Suprapubic skin (tissue), 4 donors: ENCODE data around the gene ZNF185. TPM values are rescaled to one million over a fixed set of nuclear protein-coding genes. Genes with fewer than 3 reads are reported as not detected.

ENCODE experiments used
- DNase-seq, 2 donors: peaks; one replicate each; pipeline ENCODE4 v3.0.0-alpha.2; 2019; ENCODE audit warnings: low spot score in 2 of 2
- H3K27ac ChIP-seq: fragments of 200-600 bp; sonication (generic); one replicate; pipeline ENCODE4 v1.5.1; 2019
- H3K27me3 ChIP-seq: fragments of 200-600 bp; sonication (generic); one replicate; pipeline ENCODE4 v1.5.1; 2019
- H3K36me3 ChIP-seq: fragments of 200-600 bp; sonication (generic); one replicate; pipeline ENCODE4 v1.5.1; 2019
- H3K4me1 ChIP-seq: fragments of 200-600 bp; sonication (generic); one replicate; pipeline ENCODE4 v1.5.1; 2019
- H3K4me3 ChIP-seq: fragments of 200-600 bp; sonication (generic); one replicate; pipeline ENCODE4 v1.5.1; 2019; ENCODE audit warnings: mild to moderate bottlenecking
- H3K9me3 ChIP-seq: fragments of 200-600 bp; sonication (generic); one replicate; pipeline ENCODE4 v1.5.1; 2019
- EP300 ChIP-seq: sonication (generic); formaldehyde crosslinking; IDR thresholded peaks from one replicate; pipeline ENCODE4 v1.6.1; 2017; ENCODE audit warnings: antibody characterized with exemption
- POLR2A ChIP-seq, 2 donors: fragments of 450-650 bp; IDR thresholded peaks; one replicate each; pipeline ENCODE4 v1.6.1; 2017; ENCODE audit warnings: antibody characterized with exemption in 2 of 2, mild to moderate bottlenecking in 2 of 2, moderate library complexity in 2 of 2
- POLR2AphosphoS5 ChIP-seq, 3 donors: sonication (generic); formaldehyde crosslinking; IDR thresholded peaks; one replicate each; pipeline ENCODE4 v1.6.1; 2017; ENCODE audit warnings: antibody characterized with exemption in 3 of 3
- WGBS: methylation state at CpG from one replicate; pipeline ENCODE4 v1.1.5; 2018; 5-methylcytosine and 5-hydroxymethylcytosine counted together
- total RNA-seq, 4 donors: library from RNA; depleted of rRNA; stranded (reverse); fragments of >200 nt; gene quantifications; one replicate each; pipeline ENCODE4 v1.1.0, GENCODE V29; 2016
- TF ChIP-seq, protein P1 (sequence below), 2 donors: fragments of 200-600 bp in 1 of 2; fragments of 450-650 bp in 1 of 2; sonication (generic) in 1 of 2; IDR thresholded peaks; one replicate each; pipeline ENCODE4 v1.5.1; 2016 to 2019; ENCODE audit warnings: antibody characterized with exemption in 2 of 2, mild to moderate bottlenecking in 1 of 2, moderate library complexity in 1 of 2

Gene ZNF185
- 10 to 100 TPM; 50.1 to 81.3 (median 66.1) TPM for total RNA-seq

DNA sequence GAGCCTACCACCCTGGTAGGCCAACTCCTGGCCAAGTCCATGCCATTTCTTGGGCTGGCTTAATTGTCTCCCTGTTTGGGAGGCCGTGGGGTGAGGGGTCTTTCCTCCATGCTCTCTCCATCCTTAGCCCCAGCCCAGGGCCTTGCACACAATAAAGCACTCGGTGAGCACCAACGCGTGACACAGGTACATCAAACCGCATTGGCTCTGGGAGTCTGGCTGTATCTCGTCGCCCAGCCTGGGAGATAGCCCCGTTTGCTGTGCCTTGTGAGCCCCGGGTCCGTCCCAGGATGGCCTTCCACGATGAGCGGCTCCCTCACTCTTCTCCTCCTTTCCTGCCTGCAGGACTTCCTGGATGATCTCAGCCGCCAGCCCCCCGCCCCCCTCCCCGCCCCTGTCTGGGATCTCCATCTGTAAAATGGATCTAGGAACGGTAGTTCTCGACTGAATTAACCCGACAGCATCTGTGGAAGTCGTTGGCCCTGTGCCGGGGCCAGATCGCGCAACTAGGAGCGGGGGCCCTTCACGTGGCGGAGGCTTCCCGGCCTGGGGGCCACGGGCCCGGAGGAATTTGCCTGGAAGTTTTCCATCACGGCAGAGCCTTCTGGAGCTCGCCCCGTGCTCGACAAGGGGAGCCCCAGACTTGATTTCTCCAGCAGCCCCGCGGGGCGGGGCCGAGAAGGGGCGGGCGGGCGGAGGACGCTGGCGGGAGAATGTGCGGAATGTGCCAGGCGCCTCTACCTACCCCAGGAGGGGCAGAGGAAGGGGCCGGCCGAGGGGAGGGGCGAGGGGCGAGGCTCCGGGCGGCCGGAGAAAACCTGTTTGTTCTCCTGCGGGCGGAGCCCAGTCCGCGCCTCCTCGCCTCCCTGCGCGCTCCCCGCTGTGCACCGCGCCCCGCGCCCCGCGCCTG is at the start of gene ZNF185:
Gene ZNF185, plus strand, starts transcription at position 846 of the 910 bp plus-strand sequence. CDS start 16,423 bp downstream, outside the sequence.
- TF ChIP-seq POLR2AphosphoS5 (IDR thresholded peaks at IDR 0.05) (no peak), EP300 (no peak), POLR2A (IDR thresholded peaks at IDR 0.05) (no peak)
- TF ChIP-seq, protein P1, sequence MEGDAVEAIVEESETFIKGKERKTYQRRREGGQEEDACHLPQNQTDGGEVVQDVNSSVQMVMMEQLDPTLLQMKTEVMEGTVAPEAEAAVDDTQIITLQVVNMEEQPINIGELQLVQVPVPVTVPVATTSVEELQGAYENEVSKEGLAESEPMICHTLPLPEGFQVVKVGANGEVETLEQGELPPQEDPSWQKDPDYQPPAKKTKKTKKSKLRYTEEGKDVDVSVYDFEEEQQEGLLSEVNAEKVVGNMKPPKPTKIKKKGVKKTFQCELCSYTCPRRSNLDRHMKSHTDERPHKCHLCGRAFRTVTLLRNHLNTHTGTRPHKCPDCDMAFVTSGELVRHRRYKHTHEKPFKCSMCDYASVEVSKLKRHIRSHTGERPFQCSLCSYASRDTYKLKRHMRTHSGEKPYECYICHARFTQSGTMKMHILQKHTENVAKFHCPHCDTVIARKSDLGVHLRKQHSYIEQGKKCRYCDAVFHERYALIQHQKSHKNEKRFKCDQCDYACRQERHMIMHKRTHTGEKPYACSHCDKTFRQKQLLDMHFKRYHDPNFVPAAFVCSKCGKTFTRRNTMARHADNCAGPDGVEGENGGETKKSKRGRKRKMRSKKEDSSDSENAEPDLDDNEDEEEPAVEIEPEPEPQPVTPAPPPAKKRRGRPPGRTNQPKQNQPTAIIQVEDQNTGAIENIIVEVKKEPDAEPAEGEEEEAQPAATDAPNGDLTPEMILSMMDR (IDR thresholded peaks at IDR 0.05) = no peak
- Histone ChIP-seq H3K27ac (peak within 1 kb of the TSS; percentile 56), H3K36me3 (no peaks in the 10 kb centered on the region), H3K27me3 (no peaks in the 10 kb centered on the region), H3K4me3 (peak within 1 kb of the TSS; percentile 42), H3K9me3 (no peaks in the 10 kb centered on the region), H3K4me1 (peaks cover 24% of the 10 kb centered on the region)
- WGBS = 27% methylated on average over 6 of the region's 64 CpGs
- DNase-seq = no peak

DNA sequence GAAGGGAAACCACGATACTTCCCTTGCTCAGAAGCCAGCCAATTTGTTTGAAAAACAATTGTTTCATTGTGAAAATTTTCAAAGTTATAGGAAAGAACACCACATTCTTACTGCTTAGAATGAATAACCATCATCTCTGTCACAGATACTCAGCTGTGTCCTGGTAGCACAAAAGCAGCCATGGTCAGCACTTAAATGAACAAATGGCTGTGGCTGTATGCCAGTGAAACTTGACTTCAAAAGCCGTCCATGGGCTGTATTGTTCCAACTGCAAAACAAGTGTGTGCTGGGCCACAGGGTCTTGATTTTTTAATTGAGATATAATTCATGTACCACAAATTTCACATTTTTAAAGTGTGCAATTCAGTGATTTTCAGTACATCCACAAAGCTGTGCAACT is 47.4 kb upstream of the ZNF185 start:
- TF ChIP-seq POLR2AphosphoS5 (IDR thresholded peaks at IDR 0.05) (no peak), POLR2A (IDR thresholded peaks at IDR 0.05) (no peak)
- TF ChIP-seq, protein P1 (IDR thresholded peaks at IDR 0.05) = no peak
- Histone ChIP-seq H3K9me3 (no peaks in the 10 kb centered on the region), H3K36me3 (peaks cover 38% of the 10 kb centered on the region), H3K4me1 (no peaks in the 10 kb centered on the region), H3K4me3 (no peak overlapping the region), H3K27ac (no peak overlapping the region), H3K27me3 (no peaks in the 10 kb centered on the region)
- no peak for DNase-seq
- 67% methylated on average over 2 of the region's 2 CpGs for WGBS

DNA sequence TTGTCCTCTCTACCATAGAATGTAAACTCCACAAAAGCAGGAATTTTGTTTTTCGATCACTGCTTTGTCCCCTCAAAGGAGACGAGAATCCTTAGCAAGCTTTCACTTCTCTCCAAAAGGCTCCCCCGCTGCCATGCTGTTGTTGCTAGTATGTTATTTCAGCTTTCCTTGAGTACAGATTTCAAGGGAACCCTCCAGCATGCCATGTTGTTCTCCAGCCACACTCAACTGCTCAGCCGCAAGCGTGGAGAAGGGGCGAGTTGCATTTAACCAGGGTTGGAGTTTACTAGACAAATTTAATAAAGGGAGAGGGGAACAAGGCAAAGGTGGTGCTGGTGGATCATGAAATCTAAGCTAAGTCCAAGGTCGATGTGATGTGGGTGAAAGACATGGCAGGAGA is 43.9 kb upstream of the ZNF185 start:
- H3K27me3 ChIP-seq = no peaks in the 10 kb centered on the region
- no peaks in the 10 kb centered on the region for H3K4me1 ChIP-seq
- DNase-seq = no peak
- H3K9me3 ChIP-seq = no peaks in the 10 kb centered on the region
- TF ChIP-seq POLR2A (IDR thresholded peaks at IDR 0.05) = no peak
- TF ChIP-seq EP300 = no peak
- no peak for TF ChIP-seq POLR2AphosphoS5 (IDR thresholded peaks at IDR 0.05)
- TF ChIP-seq, protein P1 (IDR thresholded peaks at IDR 0.05) = no peak
- WGBS = 93% methylated on average over 7 of the region's 7 CpGs
- H3K4me3 ChIP-seq = no peak overlapping the region
- peaks cover 38% of the 10 kb centered on the region for H3K36me3 ChIP-seq
- no peak overlapping the region for H3K27ac ChIP-seq

DNA sequence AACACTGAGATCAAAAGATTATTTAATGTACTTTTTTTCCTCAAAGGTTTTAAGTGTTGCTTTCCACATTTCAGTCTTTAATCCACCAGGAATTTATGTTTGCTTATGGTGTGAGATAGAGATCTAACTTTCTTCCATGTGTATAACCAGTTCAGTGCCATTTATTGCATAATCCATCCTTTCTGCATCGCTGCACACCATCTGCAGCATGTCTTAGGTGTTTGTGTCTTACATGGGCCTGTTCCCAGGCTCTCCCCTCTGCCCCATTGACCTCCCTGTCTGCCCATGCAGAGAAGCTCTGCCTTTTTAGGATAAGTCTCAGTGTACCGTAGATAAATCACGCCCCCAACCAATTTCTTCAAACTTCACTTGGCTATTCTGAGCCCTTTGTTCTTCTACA is 36.8 kb upstream of the ZNF185 start:
- no peak overlapping the region for H3K27ac ChIP-seq
- H3K9me3 ChIP-seq = no peaks in the 10 kb centered on the region
- H3K4me3 ChIP-seq = no peak overlapping the region
- no peaks in the 10 kb centered on the region for H3K4me1 ChIP-seq
- no peak for DNase-seq
- no peaks in the 10 kb centered on the region for H3K27me3 ChIP-seq
- H3K36me3 ChIP-seq = peaks cover 11% of the 10 kb centered on the region
- TF ChIP-seq EP300 = no peak
- TF ChIP-seq, protein P1 (IDR thresholded peaks at IDR 0.05) = no peak
- no peak for TF ChIP-seq POLR2A (IDR thresholded peaks at IDR 0.05)
- TF ChIP-seq POLR2AphosphoS5 (IDR thresholded peaks at IDR 0.05) = no peak
- WGBS = 62% methylated on average over 3 of the region's 3 CpGs

DNA sequence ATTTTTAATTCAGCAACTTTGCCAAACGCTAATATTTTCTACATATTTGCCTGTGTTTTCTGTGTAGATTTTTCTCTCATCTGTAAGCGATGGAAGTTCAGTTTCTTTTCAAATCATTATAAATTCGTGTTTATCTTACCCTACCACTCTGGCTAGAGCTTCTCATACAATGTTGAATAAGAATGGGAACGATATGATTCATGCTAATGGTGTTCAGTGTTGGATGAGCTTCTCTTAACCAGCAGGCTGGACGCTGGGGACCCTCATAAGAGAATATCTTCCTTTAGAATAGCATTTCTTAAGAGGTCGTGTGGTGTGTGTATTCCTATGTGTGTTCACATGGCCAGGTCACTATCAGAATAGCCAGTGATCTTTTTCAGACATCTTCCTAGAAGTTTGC is 36.0 kb upstream of the ZNF185 start:
- Histone ChIP-seq H3K4me3 (no peak overlapping the region), H3K27ac (no peak overlapping the region), H3K9me3 (no peaks in the 10 kb centered on the region), H3K4me1 (no peaks in the 10 kb centered on the region), H3K27me3 (no peaks in the 10 kb centered on the region), H3K36me3 (peaks cover 12% of the 10 kb centered on the region)
- WGBS = 81% methylated on average over 6 of the region's 6 CpGs
- no peak for DNase-seq
- TF ChIP-seq POLR2A (IDR thresholded peaks at IDR 0.05) (no peak), POLR2AphosphoS5 (IDR thresholded peaks at IDR 0.05) (no peak), EP300 (no peak)
- TF ChIP-seq, protein P1 (IDR thresholded peaks at IDR 0.05) = no peak
